H9 (cell line): ENCODE data around the gene CFAP299. TPM values are rescaled to one million over a fixed set of nuclear protein-coding genes. Genes with fewer than 3 reads are reported as not detected.

ENCODE experiments used
- DNase-seq: peaks from one replicate; pipeline ENCODE4 v3.0.0-alpha.2; 2017
- H2AFZ ChIP-seq: one replicate; pipeline ENCODE4 v1.6.1; 2013; ENCODE audit warnings: mild to moderate bottlenecking, low read length, control low read depth, moderate library complexity
- H2AK5ac ChIP-seq: 2 replicates; pipeline ENCODE4 v1.6.1; 2013; ENCODE audit warnings: low read length, control low read depth, mixed read lengths; ENCODE audit not compliant: insufficient read length
- H2BK120ac ChIP-seq: one replicate; pipeline ENCODE4 v1.6.1; 2013; ENCODE audit warnings: low read depth, mild to moderate bottlenecking, low read length, control low read depth, inconsistent platforms; ENCODE audit not compliant: poor library complexity, severe bottlenecking
- H2BK12ac ChIP-seq: 2 replicates; pipeline ENCODE4 v1.6.1; 2013; ENCODE audit warnings: low read length, control low read depth, mixed read lengths, low read depth; ENCODE audit not compliant: insufficient read length
- H2BK15ac ChIP-seq: 2 replicates; pipeline ENCODE4 v1.6.1; 2013; ENCODE audit warnings: low read depth, low read length, control low read depth
- H2BK20ac ChIP-seq: one replicate; pipeline ENCODE4 v1.6.1; 2013; ENCODE audit warnings: low read depth, mild to moderate bottlenecking, low read length, control low read depth, inconsistent platforms; ENCODE audit not compliant: poor library complexity, severe bottlenecking
- H2BK5ac ChIP-seq: 2 replicates; pipeline ENCODE4 v1.6.1; 2013; ENCODE audit warnings: low read length, control low read depth, mixed read lengths; ENCODE audit not compliant: insufficient read length
- H3K14ac ChIP-seq: 2 replicates; pipeline ENCODE4 v1.6.1; 2013; ENCODE audit warnings: low read length, control low read depth; ENCODE audit not compliant: insufficient read depth
- H3K18ac ChIP-seq: 2 replicates; pipeline ENCODE4 v1.6.1; 2013; ENCODE audit warnings: low read depth, mild to moderate bottlenecking, mixed read lengths, low read length, control low read depth; ENCODE audit not compliant: insufficient read length
- H3K23ac ChIP-seq: 2 replicates; pipeline ENCODE4 v1.6.1; 2013; ENCODE audit warnings: low read length, control low read depth, mixed read lengths, low read depth; ENCODE audit not compliant: insufficient read length
- H3K23me2 ChIP-seq: 2 replicates; pipeline ENCODE4 v1.6.1; 2013; ENCODE audit warnings: low read depth, mild to moderate bottlenecking, mixed read lengths, low read length, control low read depth; ENCODE audit not compliant: insufficient read length, poor library complexity, severe bottlenecking
- H3K27ac ChIP-seq: 2 replicates; pipeline ENCODE4 v1.5.1; 2013; ENCODE audit warnings: low read length, control low read depth, mixed read lengths, low read depth; ENCODE audit not compliant: insufficient read length
- H3K27me3 ChIP-seq: 2 replicates; pipeline ENCODE4 v1.6.1; 2013; ENCODE audit warnings: low read length, control low read depth, inconsistent platforms; ENCODE audit not compliant: insufficient read depth
- H3K4ac ChIP-seq: 2 replicates; pipeline ENCODE4 v1.6.1; 2013; ENCODE audit warnings: low read depth, mild to moderate bottlenecking, control low read depth, inconsistent platforms, low read length, moderate library complexity
- H3K4me1 ChIP-seq: 2 replicates; pipeline ENCODE4 v1.6.1; 2013; ENCODE audit warnings: low read length, control low read depth, inconsistent platforms; ENCODE audit not compliant: insufficient read depth
- H3K4me2 ChIP-seq: 2 replicates; pipeline ENCODE4 v1.6.1; 2013; ENCODE audit warnings: low read length, control low read depth, mixed read lengths; ENCODE audit not compliant: insufficient read length, insufficient read depth
- H3K56ac ChIP-seq: 2 replicates; pipeline ENCODE4 v1.6.1; 2013; ENCODE audit warnings: low read depth, mild to moderate bottlenecking, mixed read lengths, low read length, control low read depth; ENCODE audit not compliant: insufficient read length
- H3K79me1 ChIP-seq: 2 replicates; pipeline ENCODE4 v1.6.1; 2013; ENCODE audit warnings: low read depth, mild to moderate bottlenecking, moderate library complexity, low read length, control low read depth, inconsistent platforms; ENCODE audit not compliant: insufficient read depth, poor library complexity, severe bottlenecking
- H3K79me2 ChIP-seq: 2 replicates; pipeline ENCODE4 v1.6.1; 2013; ENCODE audit warnings: low read length, control low read depth, inconsistent platforms; ENCODE audit not compliant: insufficient read depth
- H3K9ac ChIP-seq: 2 replicates; pipeline ENCODE4 v1.6.1; 2013; ENCODE audit warnings: low read length, control low read depth, mixed read lengths; ENCODE audit not compliant: insufficient read length; ENCODE audit errors: extremely low read depth
- H3K9me3 ChIP-seq: one replicate; pipeline ENCODE4 v1.6.1; 2013; ENCODE audit warnings: low read depth, low read length, inconsistent platforms; ENCODE audit not compliant: control insufficient read depth
- H3T11ph ChIP-seq: one replicate; pipeline ENCODE4 v1.6.1; 2013; ENCODE audit warnings: mild to moderate bottlenecking, low read length, control low read depth, inconsistent platforms
- H4K20me1 ChIP-seq: one replicate; pipeline ENCODE4 v1.6.1; 2013; ENCODE audit not compliant: control insufficient read depth, insufficient read length, insufficient read depth
- H4K5ac ChIP-seq: 2 replicates; pipeline ENCODE4 v1.6.1; 2013; ENCODE audit warnings: low read depth, mild to moderate bottlenecking, mixed read lengths, low read length, control low read depth; ENCODE audit not compliant: insufficient read length
- H4K8ac ChIP-seq: replicated peaks from 2 replicates; pipeline ENCODE4 v1.6.1; 2013; ENCODE audit warnings: low read length, control low read depth, mixed read lengths, low read depth; ENCODE audit not compliant: insufficient read length
- H4K91ac ChIP-seq: 2 replicates; pipeline ENCODE4 v1.6.1; 2013; ENCODE audit warnings: low read depth, mild to moderate bottlenecking, moderate library complexity, mixed read lengths, low read length, control low read depth; ENCODE audit not compliant: insufficient read length
- H3K27ac Mint-ChIP-seq, 3 experiments: 2 replicates in 2 of 3; 3 replicates in 1 of 3; pipeline ENCODE4 v1.8.0; 2020 to 2021; ENCODE audit warnings: mixed read lengths in 3 of 3, mild to moderate bottlenecking in 1 of 3, moderate library complexity in 1 of 3
- H3K27me3 Mint-ChIP-seq: 2 replicates; pipeline ENCODE4 v1.8.0; 2021; ENCODE audit warnings: low read depth, mild to moderate bottlenecking, moderate library complexity, mixed read lengths
- H3K36me3 Mint-ChIP-seq, 3 experiments: 2 replicates in 2 of 3; 3 replicates in 1 of 3; pipeline ENCODE4 v1.8.0; 2020 to 2021; ENCODE audit warnings: low read depth in 3 of 3, mixed read lengths in 3 of 3; ENCODE audit not compliant: insufficient read depth in 1 of 3
- H3K4me1 Mint-ChIP-seq, 2 experiments: 2 replicates each; pipeline ENCODE4 v1.8.0; 2020; ENCODE audit warnings: mixed read lengths in 2 of 2
- H3K4me3 Mint-ChIP-seq, 2 experiments: 2 replicates in 1 of 2; 3 replicates in 1 of 2; pipeline ENCODE4 v1.8.0; 2020 to 2021; ENCODE audit warnings: mild to moderate bottlenecking in 2 of 2, mixed read lengths in 2 of 2, moderate library complexity in 1 of 2
- H3K9me3 Mint-ChIP-seq, 2 experiments: 2 replicates in 1 of 2; 3 replicates in 1 of 2; pipeline ENCODE4 v1.8.0; 2020; ENCODE audit warnings: mild to moderate bottlenecking in 2 of 2, mixed read lengths in 2 of 2, moderate library complexity in 1 of 2
- CTCF ChIP-seq: fragments of 200-600 bp; sonication (generic); conservative IDR thresholded peaks from 3 replicates; pipeline ENCODE4 v1.8.0; 2021; ENCODE audit warnings: antibody characterized with exemption, mild to moderate bottlenecking
- WGBS: extraction: QIAGEN DNeasy Blood & Tissue Kit; methylation state at CpG from one replicate; pipeline ENCODE4 v1.1.7; 2013; ENCODE audit warnings: missing lambda C conversion rate, low lambda C conversion rate, mixed read lengths; ENCODE audit not compliant: insufficient read length; ENCODE audit errors: extremely low coverage; 5-methylcytosine and 5-hydroxymethylcytosine counted together
- total RNA-seq: library from RNA; stranded (reverse); gene quantifications from 2 replicates; pipeline ENCODE4 v1.2.1, GENCODE V29; 2021

The CFAP299 gene
- total RNA-seq, 1 experiment from 2014 or later = not detected

- no peaks in the 10 kb centered on the region for H4K20me1 ChIP-seq
- no CpG with 5 or more reads among the region's 2 CpGs for WGBS
- no peak overlapping the region for H2BK120ac ChIP-seq
- no peak overlapping the region for H3K23ac ChIP-seq
- no peaks in the 10 kb centered on the region for H3K79me1 ChIP-seq
- no peak overlapping the region for H3K14ac ChIP-seq
- H3K4me1 ChIP-seq = no peaks in the 10 kb centered on the region
- H2BK5ac ChIP-seq = no peak overlapping the region
- H3K23me2 ChIP-seq = no peaks in the 10 kb centered on the region
- Mint-ChIP-seq H3K4me3 (no peak overlapping the region), H3K9me3 (no peaks in the 10 kb centered on the region), H3K36me3 (no peaks in the 10 kb centered on the region), H3K27ac (no peak overlapping the region), H3K27me3 (no peaks in the 10 kb centered on the region; the same call in none of the 2 replicates), H3K4me1 (peaks cover 3 to 4% of the 10 kb centered on the region in 2 experiments)
- no peak overlapping the region for H3K4ac ChIP-seq
- H3K27ac ChIP-seq = no peak overlapping the region
- no peak overlapping the region for H4K5ac ChIP-seq
- H2BK20ac ChIP-seq = no peak overlapping the region
- no peaks in the 10 kb centered on the region for H3K79me2 ChIP-seq
- no peaks in the 10 kb centered on the region for H3K27me3 ChIP-seq
- no peak for DNase-seq
- H2BK15ac ChIP-seq = no peak overlapping the region
- H3K56ac ChIP-seq = no peak overlapping the region
- H3K9me3 ChIP-seq = no peaks in the 10 kb centered on the region
- no peak overlapping the region for H4K8ac ChIP-seq
- H3K9ac ChIP-seq = no peak overlapping the region
- H3T11ph ChIP-seq = no peak overlapping the region
- TF ChIP-seq CTCF = no peak
- no peak overlapping the region for H3K4me2 ChIP-seq
- H2AFZ ChIP-seq = no peak overlapping the region
- no peak overlapping the region for H3K18ac ChIP-seq
- no peak overlapping the region for H2AK5ac ChIP-seq
- H4K91ac ChIP-seq = no peak overlapping the region
- no peak overlapping the region for H2BK12ac ChIP-seq
Observed at GRCh38 chr4:80921441-80921840, 585.9 kb downstream of the CFAP299 start.
